Glutamatergic neuron (in vitro differentiated cells): ENCODE data around the gene MGRN1. TPM values are rescaled to one million over a fixed set of nuclear protein-coding genes. Genes with fewer than 3 reads are reported as not detected.

Experiments used
- DNase-seq: peaks from one replicate; pipeline ENCODE4 v3.0.0; 2022
- H3K27ac Mint-ChIP-seq: one replicate; pipeline ENCODE4 v1.8.0; 2020; ENCODE audit warnings: mild to moderate bottlenecking, mixed read lengths, inconsistent platforms; ENCODE audit not compliant: unreplicated experiment
- H3K27me3 Mint-ChIP-seq: one replicate; pipeline ENCODE4 v1.8.0; 2020; ENCODE audit warnings: mild to moderate bottlenecking, moderate library complexity, mixed read lengths, inconsistent platforms; ENCODE audit not compliant: unreplicated experiment
- H3K36me3 Mint-ChIP-seq: one replicate; pipeline ENCODE4 v1.8.0; 2020; ENCODE audit warnings: mild to moderate bottlenecking, mixed read lengths, inconsistent platforms; ENCODE audit not compliant: unreplicated experiment
- H3K4me1 Mint-ChIP-seq: one replicate; pipeline ENCODE4 v1.8.0; 2020; ENCODE audit warnings: mild to moderate bottlenecking, low read depth, mixed read lengths, inconsistent platforms; ENCODE audit not compliant: unreplicated experiment
- H3K4me3 Mint-ChIP-seq: one replicate; pipeline ENCODE4 v1.8.0; 2020; ENCODE audit warnings: mild to moderate bottlenecking, mixed read lengths, inconsistent platforms; ENCODE audit not compliant: unreplicated experiment
- H3K9me3 Mint-ChIP-seq: one replicate; pipeline ENCODE4 v1.8.0; 2020; ENCODE audit warnings: mild to moderate bottlenecking, moderate library complexity, mixed read lengths, inconsistent platforms; ENCODE audit not compliant: unreplicated experiment
- CTCF ChIP-seq: fragments of 200-600 bp; sonication (generic); IDR thresholded peaks from one replicate; pipeline ENCODE4 v1.5.0; 2021; ENCODE audit not compliant: partially characterized antibody, unreplicated experiment
- total RNA-seq: library from RNA; stranded (reverse); fragmentation: NEBNext Ultra II Directional; extraction: Animal tissue kit (Norgen Biotek cat#: 25700); gene quantifications from one replicate; pipeline ENCODE4 v1.2.1, GENCODE V29; 2021; ENCODE audit not compliant: unreplicated experiment

Gene MGRN1
- total RNA-seq, 1 donor from 2014 or later: 150 TPM

- Mint-ChIP-seq H3K36me3 (peaks cover 9% of the 10 kb centered on the region), H3K27ac (peak overlapping the region; percentile 59), H3K4me1 (peaks cover 4% of the 10 kb centered on the region), H3K9me3 (peaks cover 10% of the 10 kb centered on the region), H3K27me3 (peaks cover 9% of the 10 kb centered on the region), H3K4me3 (no peak overlapping the region)
- no peak for TF ChIP-seq CTCF
- DNase-seq: no peak
Observed at GRCh38 chr16:4646773-4647643, 22.4 kb downstream of the MGRN1 start.

- H3K4me3 Mint-ChIP-seq: no peak overlapping the region
- no peak for TF ChIP-seq CTCF
- H3K27me3 Mint-ChIP-seq: peaks cover 9% of the 10 kb centered on the region
- peaks cover 4% of the 10 kb centered on the region for H3K4me1 Mint-ChIP-seq
- H3K9me3 Mint-ChIP-seq: peaks cover 10% of the 10 kb centered on the region
- peak overlapping the region; percentile 59 for H3K27ac Mint-ChIP-seq
- no peak for DNase-seq
- H3K36me3 Mint-ChIP-seq: peaks cover 9% of the 10 kb centered on the region
Observed at GRCh38 chr16:4647644-4647980, 23.0 kb downstream of the MGRN1 start.

- no peak overlapping the region for H3K27ac Mint-ChIP-seq
- H3K4me3 Mint-ChIP-seq: no peak overlapping the region
- no peak for TF ChIP-seq CTCF
- no peak for DNase-seq
- peaks cover 4% of the 10 kb centered on the region for H3K4me1 Mint-ChIP-seq
- H3K9me3 Mint-ChIP-seq: peaks cover 10% of the 10 kb centered on the region
- peaks cover 10% of the 10 kb centered on the region for H3K27me3 Mint-ChIP-seq
- peaks cover 9% of the 10 kb centered on the region for H3K36me3 Mint-ChIP-seq
Observed at GRCh38 chr16:4648917-4649316, 24.3 kb downstream of the MGRN1 start.

GRCh38 chr16:4649744-4650442 is 25.3 kb downstream of the MGRN1 start:
- no peak overlapping the region for H3K4me3 Mint-ChIP-seq
- peaks cover 10% of the 10 kb centered on the region for H3K27me3 Mint-ChIP-seq
- DNase-seq: no peak
- H3K4me1 Mint-ChIP-seq: peaks cover 6% of the 10 kb centered on the region
- TF ChIP-seq CTCF: no peak
- H3K9me3 Mint-ChIP-seq: peaks cover 11% of the 10 kb centered on the region
- peaks cover 9% of the 10 kb centered on the region for H3K36me3 Mint-ChIP-seq
- no peak overlapping the region for H3K27ac Mint-ChIP-seq
